Measurements from ENCODE around the gene GLDN.

DNA sequence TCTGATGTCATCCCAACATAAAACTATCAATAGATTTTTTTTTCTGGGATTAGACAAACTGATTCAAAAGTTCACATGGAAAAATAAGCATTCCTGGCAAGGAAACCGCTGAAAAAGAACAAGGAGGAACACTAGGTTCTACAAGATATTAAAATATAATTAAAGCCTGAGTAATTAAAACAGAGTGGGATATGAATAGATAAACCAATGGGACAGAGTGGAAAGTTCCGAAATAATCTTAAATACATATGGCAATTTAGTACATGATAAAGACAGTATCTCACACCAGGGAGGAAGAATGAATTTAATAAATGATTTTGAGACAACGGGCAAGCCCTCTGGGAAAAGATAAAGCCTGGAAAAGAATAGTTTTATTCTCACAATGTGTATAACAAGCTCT is 4.7 kb downstream of the GLDN start:
- no peak for TF ChIP-seq CTCF (IDR thresholded peaks at IDR 0.05)
- no peak for TF ChIP-seq POLR2AphosphoS5 (IDR thresholded peaks at IDR 0.05)
- TF ChIP-seq POLR2A (IDR thresholded peaks at IDR 0.05) = no peak

All from prostate gland (tissue), 2 donors.